K562 (cell line): Measurements from ENCODE around the gene CD55. TPM values are rescaled to one million over a fixed set of nuclear protein-coding genes. Genes with fewer than 3 reads are reported as not detected.

ENCODE experiments used
- MGA ChIP-seq: fragments of 450-650 bp; IDR thresholded peaks from 2 replicates; pipeline ENCODE4 v1.6.1; 2016; ENCODE audit warnings: mild to moderate bottlenecking, moderate library complexity
- MYBL2 ChIP-seq, 2 experiments: fragments of 450-650 bp in 1 of 2; sonication (generic) in 1 of 2; formaldehyde crosslinking in 1 of 2; IDR thresholded peaks; 2 replicates each; pipeline versions ENCODE4 v1.6.1 to v1.8.1; 2017 to 2022; ENCODE audit warnings: borderline replicate concordance in 1 of 2, inconsistent platforms in 1 of 2, low read depth in 1 of 2, mild to moderate bottlenecking in 1 of 2, missing genetic modification reagents in 1 of 2, moderate library complexity in 1 of 2
- POLR3G ChIP-seq: IDR thresholded peaks from 2 replicates; pipeline ENCODE4 v1.6.1; 2011; ENCODE audit not compliant: insufficient read length, insufficient replicate concordance; ENCODE audit errors: extremely low read depth
- ZNF764 ChIP-seq: fragments of 250-450 bp; sonication (Bioruptor Pico); IDR thresholded peaks from 2 replicates; pipeline ENCODE4 v1.4.0; 2020; ENCODE audit warnings: low read depth, mild to moderate bottlenecking, moderate library complexity
- polyA plus RNA-seq, 8 experiments: library from polyadenylated mRNA; depleted of rRNA in 4 of 8; stranded (reverse) in 5 of 8; unstranded in 3 of 8; fragments of >200 nt; fragmentation: Nextera tagmentation in 2 of 8; fragmentation: Illumina TruSeq in 1 of 8; extraction: Ambion mirVana in 2 of 8; extraction: Trizol in 1 of 8; gene quantifications; 2 replicates each; pipeline versions ENCODE4 v1.2.1 to v1.2.3, GENCODE V29; 2011 to 2014; ENCODE audit warnings: inconsistent platforms in 1 of 8, missing spikeins in 1 of 8
- total RNA-seq, 7 experiments: library from RNA; depleted of rRNA in 6 of 7; stranded (reverse); fragments of >200 nt in 6 of 7; fragmentation: Illumina TruSeq in 2 of 7; extraction: Trizol in 2 of 7; gene quantifications; 2 replicates each; pipeline versions ENCODE4 v1.2.1 to v1.2.3, GENCODE V29; 2011 to 2021; ENCODE audit warnings: low replicate concordance in 1 of 7

CD55 gene
- total and polyA plus RNA-seq, 9 of the 15 experiments (the other 6 are each of a cell fraction or from before 2014, with no cell fraction given), result 17.7 to 150 (median 97.0) TPM

DNA sequence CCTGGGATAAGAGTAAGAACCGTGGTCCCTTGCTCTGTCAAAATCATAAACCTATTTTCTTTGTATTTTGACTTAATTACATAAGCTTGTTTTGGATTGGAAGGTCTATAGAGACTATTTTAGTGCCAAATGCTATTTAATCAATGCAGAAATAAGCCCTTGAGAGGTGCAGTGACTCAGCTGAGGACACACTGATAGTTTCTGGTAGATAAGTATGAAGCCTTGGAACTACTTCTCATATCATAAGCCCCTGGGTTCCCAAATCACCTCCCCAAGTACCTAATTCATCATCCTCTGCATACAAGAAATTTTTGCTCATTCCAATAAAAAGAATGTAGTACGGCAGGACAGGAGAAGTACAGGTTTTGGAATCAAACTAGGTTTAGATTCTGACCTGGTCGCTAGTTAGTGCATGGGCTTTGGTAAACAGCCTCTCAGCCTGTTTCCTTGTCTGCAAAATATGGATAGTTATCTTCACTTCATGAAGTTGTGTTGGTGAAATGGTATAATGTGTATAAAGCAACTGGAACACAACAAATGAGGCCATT, 3.3 kb upstream of the CD55 start (continued):
- TF ChIP-seq MGA (no peak), ZNF764 (CRISPR knock-in tag) (no peak), MYBL2 (IDR thresholded peaks at IDR 0.05; ENCODE audit: low read depth) (no peak), MYBL2 (CRISPR knock-in tag; IDR thresholded peaks at IDR 0.05; ENCODE audit: borderline replicate concordance) (no peak), POLR3G (no peak)
